ENCODE measurements around the gene U2AF1L4.
A peak's percentile ranks its signal among the peaks of the same experiment; 100 is the strongest.

U2AF1L4 gene

GRCh38 chr19:35756377-35757230, 11.4 kb upstream of the U2AF1L4 start, which contains the start of gene HSPB6:
TSS of gene HSPB6 (minus strand) at chr19:35757029. CDS start at chr19:35757008, 21 bp downstream.
- DNase-seq: no peak

GRCh38 chr19:35755550-35756376, 10.5 kb upstream of the U2AF1L4 start:
- no peak for DNase-seq

- DNase-seq: no peak
Measured at GRCh38 chr19:35755131-35755549, 9.9 kb upstream of the U2AF1L4 start.

GRCh38 chr19:35754370-35755130, 9.3 kb upstream of the U2AF1L4 start:
- DNase-seq: no peak

- no peak for DNase-seq
Measured at GRCh38 chr19:35753634-35754369, 8.6 kb upstream of the U2AF1L4 start.

- DNase-seq: no peak
Measured at GRCh38 chr19:35752746-35753350, 7.6 kb upstream of the U2AF1L4 start.

- DNase-seq: no peak
Measured at GRCh38 chr19:35751839-35752745, 6.9 kb upstream of the U2AF1L4 start.

GRCh38 chr19:35750167-35750566, 4.9 kb upstream of the U2AF1L4 start:
- no peak for DNase-seq

GRCh38 chr19:35748106-35749020, 3.1 kb upstream of the U2AF1L4 start, which contains the start of gene LIN37:
TSS of gene LIN37 (plus strand) at chr19:35748576. CDS start at chr19:35748725, 149 bp downstream.
- DNase-seq: peak; percentile 96

GRCh38 chr19:35746531-35746930, 1.3 kb upstream of the U2AF1L4 start:
- DNase-seq: no peak

GRCh38 chr19:35746087-35746462, 857 bp upstream of the U2AF1L4 start:
- DNase-seq: no peak

- peak; percentile 76 for DNase-seq
Measured at GRCh38 chr19:35744430-35745327, 539 bp downstream of the U2AF1L4 start.

GRCh38 chr19:35743640-35744429, 1.4 kb downstream of the U2AF1L4 start:
- no peak for DNase-seq

- DNase-seq: no peak
Measured at GRCh38 chr19:35742121-35742724, 3.0 kb downstream of the U2AF1L4 start, which contains the start of gene IGFLR1. TSS of gene IGFLR1 (minus strand) at chr19:35742452. CDS start at chr19:35741180, 1,272 bp downstream.

GRCh38 chr19:35741203-35741515, 4.1 kb downstream of the U2AF1L4 start:
- DNase-seq: no peak

- peak; percentile 93 for DNase-seq
Measured at GRCh38 chr19:35740423-35741202, 4.6 kb downstream of the U2AF1L4 start.

- DNase-seq: no peak
Measured at GRCh38 chr19:35740108-35740422, 5.2 kb downstream of the U2AF1L4 start.

All from NCI-H2107 (cell line).